GM13977 (cell line): ENCODE measurements around the gene SYNDIG1.
"Not testable (repeated sequence)": the region's sequence is repeated elsewhere in the genome, so short reads cannot be mapped to it uniquely, and the experiment has no call there.

ENCODE experiments used
- DNase-seq: peaks from one replicate; pipeline ENCODE4 v3.0.0; 2012; ENCODE audit warnings: low spot score
- CTCF ChIP-seq: IDR thresholded peaks from 2 replicates; pipeline ENCODE4 v1.5.1; 2012; ENCODE audit warnings: mild to moderate bottlenecking, control low read depth; ENCODE audit not compliant: insufficient read depth; ENCODE audit errors: extremely low read depth, missing control alignments
- in situ Hi-C: fragments of 300-500 bp; cut with MboI; formaldehyde crosslinking; loops from one replicate; pipeline ENCODE4 v1.12.0; 2022; ENCODE audit warnings: low sequenced_read_pairs, low pct_unique_long_range_greater_than_20kb, mixed read lengths, inconsistent platforms; ENCODE audit not compliant: unreplicated experiment

SYNDIG1 gene

GRCh38 chr20:24506696-24507095, 37.3 kb downstream of the SYNDIG1 start:
- DNase-seq, result no peak
- TF ChIP-seq CTCF, result no peak
- in situ Hi-C loops, result no loop called here

DNA sequence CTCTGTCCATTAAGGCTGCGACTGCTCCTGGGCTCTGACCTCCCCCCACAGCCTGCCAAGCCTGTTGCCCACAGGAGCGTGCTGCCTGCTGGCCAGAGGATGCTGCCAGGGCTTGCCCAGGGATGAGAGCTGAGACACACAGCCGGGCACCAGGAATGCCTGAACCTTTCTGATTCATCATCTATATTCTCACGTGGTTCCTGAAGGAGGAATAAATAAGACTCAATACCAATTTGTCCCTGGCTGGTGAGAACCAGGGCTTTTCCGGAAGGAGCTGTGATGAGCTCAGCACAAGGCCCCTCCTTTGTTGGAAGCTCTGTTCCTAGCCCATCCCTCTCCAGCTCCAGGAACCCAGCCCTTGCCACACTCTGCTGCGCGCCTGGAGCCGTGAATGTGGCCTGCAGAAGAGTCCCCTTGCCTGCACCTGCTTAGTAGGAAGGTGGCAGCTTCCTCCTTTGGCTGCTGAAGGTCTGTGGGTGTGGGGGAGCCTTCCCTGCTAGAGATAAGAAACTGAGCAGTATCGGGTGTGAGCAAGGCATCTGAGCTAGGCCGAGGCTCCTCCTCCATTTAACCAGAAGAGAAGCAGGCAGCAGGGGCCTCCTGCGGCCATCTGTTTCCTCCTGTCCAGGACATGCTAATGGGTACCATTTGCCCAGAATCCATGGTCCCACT, 37.9 kb downstream of the SYNDIG1 start:
- DNase-seq, result no peak
- in situ Hi-C loops, result no loop called here
- no peak for TF ChIP-seq CTCF

GRCh38 chr20:24512441-24512840, 43.0 kb downstream of the SYNDIG1 start:
- in situ Hi-C loops, DNase-seq: not testable (repeated sequence)

DNA sequence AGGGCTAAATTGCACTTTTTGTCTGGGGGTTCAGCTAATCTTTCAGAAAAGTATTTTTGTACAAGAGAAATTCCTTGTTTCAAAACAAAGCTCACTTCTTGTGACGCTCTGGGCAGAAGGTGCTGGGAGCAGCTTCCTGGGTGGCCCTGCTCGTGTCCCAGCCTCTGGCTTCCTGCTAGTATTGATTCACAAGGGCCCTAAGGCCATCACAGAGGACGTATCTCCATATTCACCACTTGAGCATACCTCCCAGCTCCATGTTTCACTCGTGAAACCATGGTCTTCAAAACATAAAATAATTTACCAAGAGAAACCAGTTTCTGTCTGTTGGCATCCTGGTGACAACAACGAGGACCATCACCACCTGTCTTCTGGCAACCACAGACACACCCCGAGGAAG, 49.1 kb downstream of the SYNDIG1 start:
- no peak for TF ChIP-seq CTCF
- in situ Hi-C loops, result no loop called here
- no peak for DNase-seq

DNA sequence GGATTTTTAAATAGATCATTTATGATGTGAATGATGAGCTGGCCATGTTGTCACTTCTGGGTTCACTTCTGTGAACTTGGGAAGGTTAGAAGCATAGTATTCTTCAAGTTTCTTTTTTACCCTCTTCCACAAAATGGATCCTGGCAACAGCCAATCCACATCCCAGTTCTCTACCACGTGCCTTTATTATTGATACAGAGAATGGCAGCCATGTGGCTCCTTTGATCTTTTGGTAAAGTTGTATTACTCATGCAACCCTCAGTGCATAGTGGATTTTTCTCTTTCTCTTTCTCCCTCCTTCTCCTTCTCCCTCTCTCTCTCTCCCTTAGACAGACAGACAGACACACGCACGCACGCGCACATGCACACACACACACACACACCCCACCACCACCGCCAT, 50.0 kb downstream of the SYNDIG1 start:
- no peak for DNase-seq
- in situ Hi-C loops, result no loop called here
- TF ChIP-seq CTCF, result no peak

GRCh38 chr20:24521032-24521431, 51.6 kb downstream of the SYNDIG1 start:
- no peak for DNase-seq
- TF ChIP-seq CTCF, result no peak
- in situ Hi-C loops, result no loop called here

- DNase-seq, result no peak
Observed at GRCh38 chr20:24522452-24523330, 53.3 kb downstream of the SYNDIG1 start.

More at GRCh38 chr20:24522452-24523330, 53.3 kb downstream of the SYNDIG1 start:
- TF ChIP-seq CTCF, result no peak
- in situ Hi-C loops, result no loop called here
